CD4-positive, CD25-positive, alpha-beta regulatory T cell (primary cell): ENCODE results near the gene HABP2. TPM values are rescaled to one million over a fixed set of nuclear protein-coding genes. Genes with fewer than 3 reads are reported as not detected.

Experiments used
- ATAC-seq, 2 donors: fragments of 150-1000 bp; cut with Tn5 transposase; one replicate each; pipeline ENCODE4 v1.10.0; 2021; ENCODE audit warnings: low read depth in 2 of 2, moderate number of reproducible peaks in 2 of 2, moderate library complexity in 1 of 2
- DNase-seq, 3 donors: peaks; one replicate each; pipeline versions ENCODE4 v3.0.0 to v3.0.0-alpha.2; 2012 to 2022; ENCODE audit warnings: mixed read lengths in 1 of 3
- H3K27ac ChIP-seq: one replicate; pipeline ENCODE4 v1.7.0; 2013; ENCODE audit warnings: mild to moderate bottlenecking, low read length; ENCODE audit not compliant: insufficient read depth, poor library complexity, severe bottlenecking
- H3K27me3 ChIP-seq: one replicate; pipeline ENCODE4 v1.7.0; 2013; ENCODE audit warnings: low read length; ENCODE audit not compliant: control insufficient read depth, insufficient read depth
- H3K36me3 ChIP-seq: one replicate; pipeline ENCODE4 v1.7.0; 2013; ENCODE audit warnings: mild to moderate bottlenecking, low read length, moderate library complexity; ENCODE audit not compliant: control insufficient read depth, insufficient read depth
- H3K4me1 ChIP-seq: 2 replicates; pipeline ENCODE4 v1.7.0; 2013; ENCODE audit warnings: mild to moderate bottlenecking, low read length; ENCODE audit not compliant: insufficient read depth, control insufficient read depth, poor library complexity, severe bottlenecking
- H3K4me3 ChIP-seq: one replicate; pipeline ENCODE4 v1.7.0; 2013; ENCODE audit warnings: low read depth, mild to moderate bottlenecking, low read length, moderate library complexity
- H3K9me3 ChIP-seq, 2 experiments: 1 replicate in 1 of 2; 2 replicates in 1 of 2; pipeline ENCODE4 v1.7.0; 2013; ENCODE audit warnings: low read length in 2 of 2, mild to moderate bottlenecking in 1 of 2, moderate library complexity in 1 of 2; ENCODE audit not compliant: control insufficient read depth in 2 of 2
- H3K27ac Mint-ChIP-seq, 3 donors: one replicate each; pipeline ENCODE4 v1.8.0; 2020 to 2022; ENCODE audit warnings: mild to moderate bottlenecking in 3 of 3, mixed read lengths in 3 of 3, moderate library complexity in 2 of 3
- H3K27me3 Mint-ChIP-seq: one replicate; pipeline ENCODE4 v1.8.0; 2022; ENCODE audit warnings: mild to moderate bottlenecking, mixed read lengths
- H3K36me3 Mint-ChIP-seq: one replicate; pipeline ENCODE4 v1.8.0; 2020; ENCODE audit warnings: mixed read lengths
- H3K4me1 Mint-ChIP-seq, 4 donors: one replicate each; pipeline ENCODE4 v1.8.0; 2020 to 2022; ENCODE audit warnings: mixed read lengths in 4 of 4, mild to moderate bottlenecking in 1 of 4
- H3K4me3 Mint-ChIP-seq, 4 donors: one replicate each; pipeline ENCODE4 v1.8.0; 2020 to 2022; ENCODE audit warnings: mild to moderate bottlenecking in 4 of 4, mixed read lengths in 4 of 4, moderate library complexity in 3 of 4
- H3K9me3 Mint-ChIP-seq, 7 donors: one replicate each; pipeline ENCODE4 v1.8.0; 2020 to 2022; ENCODE audit warnings: mixed read lengths in 7 of 7, mild to moderate bottlenecking in 3 of 7, moderate library complexity in 2 of 7
- polyA plus RNA-seq, 4 donors: library from polyadenylated mRNA; unstranded; fragments of 300-500 nt; fragmentation: Illumina TruSeq; gene quantifications; one replicate each; pipeline ENCODE4 v1.2.3, GENCODE V29; 2021
- total RNA-seq: library from RNA; stranded (reverse); gene quantifications from one replicate; pipeline ENCODE4 v1.2.3, GENCODE V29; 2022

Gene HABP2
- total and polyA plus RNA-seq, 5 donors from 2014 or later: not detected

- peaks cover 0 to 2% (median 0%) of the 10 kb centered on the region in 7 donors for H3K9me3 Mint-ChIP-seq
- Histone ChIP-seq H3K27ac (no peak overlapping the region), H3K36me3 (no peaks in the 10 kb centered on the region), H3K4me1 (no peaks in the 10 kb centered on the region), H3K9me3 (no peaks in the 10 kb centered on the region), H3K4me3 (no peak overlapping the region), H3K27me3 (no peaks in the 10 kb centered on the region)
- H3K27me3 Mint-ChIP-seq: no peaks in the 10 kb centered on the region
- H3K27ac Mint-ChIP-seq: no peak overlapping the region
- ATAC-seq: no peak
- no peaks in the 10 kb centered on the region for H3K36me3 Mint-ChIP-seq
- no peaks in the 10 kb centered on the region for H3K4me1 Mint-ChIP-seq
- H3K4me3 Mint-ChIP-seq: no peak overlapping the region
- DNase-seq: no peak
These were observed 3.0 kb upstream of the HABP2 start for GRCh38 chr10:113549856-113550255.

- Histone ChIP-seq H3K27ac (no peak overlapping the region), H3K4me1 (no peaks in the 10 kb centered on the region), H3K36me3 (no peaks in the 10 kb centered on the region), H3K9me3 (no peaks in the 10 kb centered on the region), H3K27me3 (no peaks in the 10 kb centered on the region), H3K4me3 (no peak overlapping the region)
- Mint-ChIP-seq H3K36me3 (no peaks in the 10 kb centered on the region), H3K27ac (no peak overlapping the region), H3K27me3 (no peaks in the 10 kb centered on the region), H3K9me3 (peaks cover 0 to 2% (median 0%) of the 10 kb centered on the region in 7 donors), H3K4me1 (no peaks in the 10 kb centered on the region), H3K4me3 (no peak overlapping the region)
- DNase-seq (no peak), ATAC-seq (no peak)
These were observed 2.5 kb upstream of the HABP2 start for GRCh38 chr10:113550365-113550764.

GRCh38 chr10:113552014-113552413 is 839 bp upstream of the HABP2 start:
- H3K27me3 Mint-ChIP-seq: no peaks in the 10 kb centered on the region
- Histone ChIP-seq H3K9me3 (no peaks in the 10 kb centered on the region), H3K27ac (no peak overlapping the region), H3K4me3 (no peak overlapping the region), H3K27me3 (no peaks in the 10 kb centered on the region), H3K4me1 (no peaks in the 10 kb centered on the region), H3K36me3 (no peaks in the 10 kb centered on the region)
- no peaks in the 10 kb centered on the region for H3K36me3 Mint-ChIP-seq
- peaks cover 0 to 2% (median 0%) of the 10 kb centered on the region in 7 donors for H3K9me3 Mint-ChIP-seq
- DNase-seq: no peak
- no peak overlapping the region for H3K4me3 Mint-ChIP-seq
- no peak for ATAC-seq
- H3K4me1 Mint-ChIP-seq: peaks cover 0 to 2% (median 0%) of the 10 kb centered on the region in 4 donors
- H3K27ac Mint-ChIP-seq: no peak overlapping the region

- no peak for DNase-seq
- H3K36me3 ChIP-seq: no peaks in the 10 kb centered on the region
- H3K4me3 ChIP-seq: no peak overlapping the region
- ATAC-seq: no peak
- no peak overlapping the region for H3K27ac Mint-ChIP-seq
- H3K36me3 Mint-ChIP-seq: no peaks in the 10 kb centered on the region
- H3K4me1 ChIP-seq: no peaks in the 10 kb centered on the region
- H3K27me3 Mint-ChIP-seq: no peaks in the 10 kb centered on the region
- peaks cover 0 to 8% (median 2%) of the 10 kb centered on the region in 4 donors for H3K4me1 Mint-ChIP-seq
- H3K27ac ChIP-seq: no peak overlapping the region
- no peak overlapping the region for H3K4me3 Mint-ChIP-seq
- peaks cover 0 to 2% (median 0%) of the 10 kb centered on the region in 7 donors for H3K9me3 Mint-ChIP-seq
- H3K9me3 ChIP-seq: no peaks in the 10 kb centered on the region
- no peaks in the 10 kb centered on the region for H3K27me3 ChIP-seq
These were observed 296 bp downstream of the HABP2 start for GRCh38 chr10:113553149-113553548.

GRCh38 chr10:113554214-113554613 is 1.4 kb downstream of the HABP2 start:
- Mint-ChIP-seq H3K27me3 (no peaks in the 10 kb centered on the region), H3K4me1 (peaks cover 0 to 12% (median 2%) of the 10 kb centered on the region in 4 donors), H3K36me3 (no peaks in the 10 kb centered on the region), H3K9me3 (peaks cover 0 to 2% (median 0%) of the 10 kb centered on the region in 7 donors), H3K4me3 (no peak overlapping the region), H3K27ac (no peak overlapping the region)
- no peak overlapping the region for H3K27ac ChIP-seq
- no peaks in the 10 kb centered on the region for H3K4me1 ChIP-seq
- H3K27me3 ChIP-seq: no peaks in the 10 kb centered on the region
- no peak overlapping the region for H3K4me3 ChIP-seq
- H3K9me3 ChIP-seq: no peaks in the 10 kb centered on the region
- H3K36me3 ChIP-seq: no peaks in the 10 kb centered on the region
- no peak for ATAC-seq
- no peak for DNase-seq

- Mint-ChIP-seq H3K4me1 (peaks cover 0 to 12% (median 2%) of the 10 kb centered on the region in 4 donors), H3K27ac (no peak overlapping the region), H3K9me3 (peaks cover 0 to 2% (median 0%) of the 10 kb centered on the region in 7 donors), H3K4me3 (no peak overlapping the region), H3K27me3 (no peaks in the 10 kb centered on the region), H3K36me3 (no peaks in the 10 kb centered on the region)
- Histone ChIP-seq H3K27me3 (no peaks in the 10 kb centered on the region), H3K9me3 (no peaks in the 10 kb centered on the region), H3K36me3 (no peaks in the 10 kb centered on the region), H3K4me1 (no peaks in the 10 kb centered on the region), H3K4me3 (no peak overlapping the region), H3K27ac (no peak overlapping the region)
- ATAC-seq (no peak), DNase-seq (no peak)
These were observed 2.4 kb downstream of the HABP2 start for GRCh38 chr10:113555245-113555644.

GRCh38 chr10:113555751-113556150 is 2.9 kb downstream of the HABP2 start:
- Histone ChIP-seq H3K36me3 (no peaks in the 10 kb centered on the region), H3K9me3 (no peaks in the 10 kb centered on the region), H3K27me3 (no peaks in the 10 kb centered on the region), H3K4me3 (no peak overlapping the region), H3K4me1 (no peaks in the 10 kb centered on the region), H3K27ac (no peak overlapping the region)
- H3K36me3 Mint-ChIP-seq: no peaks in the 10 kb centered on the region
- no peak overlapping the region for H3K27ac Mint-ChIP-seq
- peaks cover 0 to 12% (median 2%) of the 10 kb centered on the region in 4 donors for H3K4me1 Mint-ChIP-seq
- no peaks in the 10 kb centered on the region for H3K27me3 Mint-ChIP-seq
- DNase-seq: no peak
- no peak overlapping the region for H3K4me3 Mint-ChIP-seq
- H3K9me3 Mint-ChIP-seq: peaks cover 0 to under 1% (median 0%) of the 10 kb centered on the region in 7 donors
- ATAC-seq: no peak

GRCh38 chr10:113557424-113557862 is 4.6 kb downstream of the HABP2 start:
- H3K9me3 Mint-ChIP-seq: no peaks in the 10 kb centered on the region
- no peaks in the 10 kb centered on the region for H3K27me3 Mint-ChIP-seq
- H3K4me3 Mint-ChIP-seq: no peak overlapping the region
- Histone ChIP-seq H3K9me3 (no peaks in the 10 kb centered on the region), H3K4me1 (no peaks in the 10 kb centered on the region), H3K27ac (no peak overlapping the region), H3K27me3 (no peaks in the 10 kb centered on the region), H3K36me3 (no peaks in the 10 kb centered on the region), H3K4me3 (no peak overlapping the region)
- DNase-seq: peak in 1 of 3 donors; percentile 3
- ATAC-seq: no peak
- no peak overlapping the region for H3K27ac Mint-ChIP-seq
- peaks cover 0 to 12% (median 2%) of the 10 kb centered on the region in 4 donors for H3K4me1 Mint-ChIP-seq
- H3K36me3 Mint-ChIP-seq: no peaks in the 10 kb centered on the region
